SK-N-SH treated with all-trans-retinoic acid at 6 μM for 48 hours (cell line): ENCODE results near the gene VAMP1.
A peak's percentile ranks its signal among the peaks of the same experiment; 100 is the strongest.

Experiments
- ATAC-seq: fragments of 200-7000 bp; cut with Tn5 transposase; 3 replicates; pipeline ENCODE4 v1.9.1; 2020; ENCODE audit warnings: mild to moderate bottlenecking, moderate library complexity
- ARNTL ChIP-seq: fragments of 450-650 bp; formaldehyde crosslinking; IDR thresholded peaks from 2 replicates; pipeline ENCODE4 v1.5.0; 2020; ENCODE audit warnings: low read depth, mild to moderate bottlenecking, moderate library complexity, borderline replicate concordance
- BACH2 ChIP-seq: fragments of 250-450 bp; sonication (Bioruptor Pico); IDR thresholded peaks from 2 replicates; pipeline ENCODE4 v1.9.0; 2021; ENCODE audit warnings: mild to moderate bottlenecking, borderline replicate concordance
- CREB5 ChIP-seq: fragments of 250-450 bp; sonication (Bioruptor Pico); IDR thresholded peaks from 2 replicates; pipeline ENCODE4 v1.5.1; 2020; ENCODE audit warnings: low read depth, mild to moderate bottlenecking, moderate library complexity
- CSRNP3 ChIP-seq: fragments of 250-450 bp; sonication (Bioruptor Pico); IDR thresholded peaks from 2 replicates; pipeline ENCODE4 v1.5.1; 2021; ENCODE audit warnings: mild to moderate bottlenecking, moderate library complexity
- ESRRG ChIP-seq: fragments of 250-450 bp; sonication (Bioruptor Pico); IDR thresholded peaks from 2 replicates; pipeline ENCODE4 v1.6.1; 2021; ENCODE audit warnings: mild to moderate bottlenecking
- GLIS3 ChIP-seq: fragments of 250-450 bp; sonication (Bioruptor Pico); IDR thresholded peaks from 2 replicates; pipeline ENCODE4 v1.5.0; 2020; ENCODE audit warnings: mild to moderate bottlenecking, moderate library complexity
- ISL1 ChIP-seq: fragments of 250-450 bp; sonication (Bioruptor Pico); IDR thresholded peaks from 2 replicates; pipeline ENCODE4 v2.1.2; 2022; ENCODE audit warnings: mild to moderate bottlenecking, moderate library complexity
- OSR1 ChIP-seq: fragments of 250-450 bp; sonication (Bioruptor Pico); IDR thresholded peaks from 2 replicates; pipeline ENCODE4 v1.8.0; 2022; ENCODE audit warnings: moderate library complexity, mild to moderate bottlenecking, inconsistent platforms
- POU6F1 ChIP-seq: fragments of 250-450 bp; sonication (Bioruptor Pico); IDR thresholded peaks from 2 replicates; pipeline ENCODE4 v1.8.0; 2021; ENCODE audit warnings: low read depth, mild to moderate bottlenecking, moderate library complexity, borderline replicate concordance
- PPARA ChIP-seq: fragments of 250-450 bp; sonication (Bioruptor Pico); IDR thresholded peaks from 2 replicates; pipeline ENCODE4 v1.5.0; 2020; ENCODE audit warnings: mild to moderate bottlenecking, borderline replicate concordance
- TCF4 ChIP-seq: fragments of 250-450 bp; sonication (Bioruptor Pico); IDR thresholded peaks from 2 replicates; pipeline ENCODE4 v1.8.0; 2021; ENCODE audit warnings: mild to moderate bottlenecking, moderate library complexity, borderline replicate concordance
- TOX ChIP-seq: fragments of 250-450 bp; sonication (Bioruptor Pico); IDR thresholded peaks from 2 replicates; pipeline ENCODE4 v1.8.0; 2021; ENCODE audit warnings: mild to moderate bottlenecking, moderate library complexity, borderline replicate concordance
- ZC3H10 ChIP-seq: fragments of 250-450 bp; sonication (Bioruptor Pico); IDR thresholded peaks from 2 replicates; pipeline ENCODE4 v1.5.1; 2021; ENCODE audit warnings: mild to moderate bottlenecking, moderate library complexity
- ZFP3 ChIP-seq: fragments of 250-450 bp; sonication (Bioruptor Pico); IDR thresholded peaks from 2 replicates; pipeline ENCODE4 v1.5.0; 2020; ENCODE audit warnings: mild to moderate bottlenecking, moderate library complexity
- ZFP30 ChIP-seq: fragments of 450-650 bp; formaldehyde crosslinking; IDR thresholded peaks from 2 replicates; pipeline ENCODE4 v1.5.0; 2022; ENCODE audit warnings: mild to moderate bottlenecking, moderate library complexity
- ZNF565 ChIP-seq: fragments of 450-650 bp; formaldehyde crosslinking; conservative IDR thresholded peaks from 2 replicates; pipeline ENCODE4 v1.5.0; 2020; ENCODE audit warnings: low read depth, mild to moderate bottlenecking, moderate library complexity
- ZNF70 ChIP-seq: fragments of 450-650 bp; formaldehyde crosslinking; IDR thresholded peaks from 2 replicates; pipeline ENCODE4 v1.5.0; 2020; ENCODE audit warnings: mild to moderate bottlenecking, moderate library complexity
- ZNF8 ChIP-seq: fragments of 450-650 bp; formaldehyde crosslinking; IDR thresholded peaks from 2 replicates; pipeline ENCODE4 v1.5.0; 2020; ENCODE audit warnings: mild to moderate bottlenecking, moderate library complexity
- TF ChIP-seq, protein P1 (sequence below): fragments of 250-450 bp; sonication (Bioruptor Pico); IDR thresholded peaks from 2 replicates; pipeline ENCODE4 v1.5.0; 2020; ENCODE audit warnings: mild to moderate bottlenecking, moderate library complexity
- TF ChIP-seq, protein P2 (sequence below): fragments of 250-450 bp; sonication (Bioruptor Pico); IDR thresholded peaks from 2 replicates; pipeline ENCODE4 v1.8.0; 2020; ENCODE audit warnings: mild to moderate bottlenecking, moderate library complexity, borderline replicate concordance

VAMP1 gene

DNA sequence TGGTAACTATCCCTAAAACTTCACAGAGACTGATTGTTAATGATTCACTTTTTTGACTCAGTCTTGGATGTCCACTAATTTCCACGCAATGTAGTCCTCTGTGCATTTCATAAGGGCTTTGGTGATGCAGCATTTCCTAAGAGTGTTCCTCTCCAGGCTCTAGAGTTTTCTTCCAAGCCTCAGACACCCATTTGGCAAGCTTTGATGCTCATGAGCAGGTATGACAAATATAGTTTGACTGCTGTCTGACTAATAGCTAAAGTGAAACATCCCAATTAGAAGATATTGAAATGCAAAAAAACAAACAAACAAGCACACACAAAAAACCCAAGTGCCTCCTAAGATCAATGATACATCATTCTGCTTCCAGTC lies 1.5 kb upstream of the VAMP1 start:
- TF ChIP-seq ZNF565 (CRISPR knock-in tag) (no peak), ZFP30 (CRISPR knock-in tag) (no peak), ZFP3 (CRISPR knock-in tag) (no peak), ZC3H10 (CRISPR knock-in tag) (no peak), ZNF8 (CRISPR knock-in tag) (no peak), POU6F1 (CRISPR knock-in tag) (no peak), ESRRG (no peak), TOX (CRISPR knock-in tag) (no peak), CSRNP3 (CRISPR knock-in tag) (no peak)
- ATAC-seq, result no peak

DNA sequence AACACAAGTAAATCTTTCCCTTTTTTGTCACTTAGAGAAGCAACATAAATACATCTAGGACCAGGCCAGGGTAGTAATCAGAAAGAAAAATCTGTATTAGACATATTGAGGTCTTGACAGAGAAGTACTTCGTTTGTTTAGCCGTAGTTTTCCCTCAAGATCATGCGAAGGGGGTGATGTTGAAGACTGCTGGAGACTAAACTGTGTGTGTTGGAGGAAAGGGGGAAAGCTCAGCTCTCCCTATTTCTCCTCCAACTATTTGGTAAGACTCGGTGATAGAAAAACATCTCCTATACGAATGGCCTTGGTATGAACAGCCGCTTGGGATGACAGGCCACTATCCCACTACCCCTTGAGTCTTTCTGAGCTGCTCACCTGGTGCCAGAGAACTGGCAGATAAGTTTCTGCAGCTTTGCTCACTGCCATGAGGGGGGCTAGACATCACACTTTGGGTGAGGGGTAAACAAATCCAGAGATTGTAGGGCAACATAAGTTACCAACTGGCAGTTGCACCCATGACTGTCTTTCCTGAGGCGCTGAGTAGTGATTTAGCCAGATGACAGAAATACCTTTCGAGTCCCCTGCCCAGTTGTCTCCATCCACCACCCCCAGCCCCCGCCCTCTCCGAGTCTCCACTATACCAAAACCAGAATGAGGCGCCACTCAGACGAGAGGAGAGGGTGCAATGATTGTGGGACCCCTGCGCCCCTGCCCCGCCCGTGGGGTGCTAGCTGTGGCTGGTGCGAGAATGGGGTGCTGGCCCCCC lies 685 bp downstream of the VAMP1 start:
- peak; percentile 5 for ATAC-seq

DNA sequence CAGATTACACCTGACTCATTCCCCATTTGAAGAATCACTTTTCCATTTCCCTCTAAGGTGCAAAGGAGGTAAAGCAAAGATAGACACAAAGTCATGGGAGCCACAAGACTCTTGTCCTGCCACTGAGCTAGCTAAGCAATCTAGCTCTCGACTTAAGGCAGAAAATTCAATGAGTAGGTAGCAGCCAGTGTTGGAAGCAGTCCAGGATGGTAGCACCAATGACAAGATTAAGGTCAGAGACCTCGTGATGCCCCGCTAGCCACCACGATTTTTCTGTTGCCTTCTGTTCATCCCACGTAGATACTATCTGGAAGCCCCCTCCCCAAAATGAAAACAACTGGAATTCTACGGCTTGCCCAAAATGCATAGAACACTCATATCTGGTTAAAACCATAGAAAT lies 1.4 kb downstream of the VAMP1 start:
- TF ChIP-seq ZFP3 (CRISPR knock-in tag) (no peak), OSR1 (CRISPR knock-in tag) (no peak), ZFP30 (CRISPR knock-in tag) (no peak), ISL1 (CRISPR knock-in tag) (no peak), POU6F1 (CRISPR knock-in tag) (no peak), TOX (CRISPR knock-in tag) (no peak), ESRRG (no peak), BACH2 (no peak), CSRNP3 (CRISPR knock-in tag) (no peak), ZC3H10 (CRISPR knock-in tag) (no peak), ARNTL (no peak)
- TF ChIP-seq, protein P1, sequence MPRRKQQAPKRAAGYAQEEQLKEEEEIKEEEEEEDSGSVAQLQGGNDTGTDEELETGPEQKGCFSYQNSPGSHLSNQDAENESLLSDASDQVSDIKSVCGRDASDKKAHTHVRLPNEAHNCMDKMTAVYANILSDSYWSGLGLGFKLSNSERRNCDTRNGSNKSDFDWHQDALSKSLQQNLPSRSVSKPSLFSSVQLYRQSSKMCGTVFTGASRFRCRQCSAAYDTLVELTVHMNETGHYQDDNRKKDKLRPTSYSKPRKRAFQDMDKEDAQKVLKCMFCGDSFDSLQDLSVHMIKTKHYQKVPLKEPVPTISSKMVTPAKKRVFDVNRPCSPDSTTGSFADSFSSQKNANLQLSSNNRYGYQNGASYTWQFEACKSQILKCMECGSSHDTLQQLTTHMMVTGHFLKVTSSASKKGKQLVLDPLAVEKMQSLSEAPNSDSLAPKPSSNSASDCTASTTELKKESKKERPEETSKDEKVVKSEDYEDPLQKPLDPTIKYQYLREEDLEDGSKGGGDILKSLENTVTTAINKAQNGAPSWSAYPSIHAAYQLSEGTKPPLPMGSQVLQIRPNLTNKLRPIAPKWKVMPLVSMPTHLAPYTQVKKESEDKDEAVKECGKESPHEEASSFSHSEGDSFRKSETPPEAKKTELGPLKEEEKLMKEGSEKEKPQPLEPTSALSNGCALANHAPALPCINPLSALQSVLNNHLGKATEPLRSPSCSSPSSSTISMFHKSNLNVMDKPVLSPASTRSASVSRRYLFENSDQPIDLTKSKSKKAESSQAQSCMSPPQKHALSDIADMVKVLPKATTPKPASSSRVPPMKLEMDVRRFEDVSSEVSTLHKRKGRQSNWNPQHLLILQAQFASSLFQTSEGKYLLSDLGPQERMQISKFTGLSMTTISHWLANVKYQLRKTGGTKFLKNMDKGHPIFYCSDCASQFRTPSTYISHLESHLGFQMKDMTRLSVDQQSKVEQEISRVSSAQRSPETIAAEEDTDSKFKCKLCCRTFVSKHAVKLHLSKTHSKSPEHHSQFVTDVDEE (CRISPR knock-in tag), result no peak
- no peak for ATAC-seq

More for the DNA sequence above, 685 bp downstream of the VAMP1 start:
- TF ChIP-seq ZNF565 (CRISPR knock-in tag) (no peak), PPARA (CRISPR knock-in tag) (no peak), ZC3H10 (CRISPR knock-in tag) (no peak), ZFP3 (CRISPR knock-in tag) (no peak), TCF4 (CRISPR knock-in tag) (no peak), TOX (CRISPR knock-in tag) (no peak), GLIS3 (no peak), ZNF70 (CRISPR knock-in tag) (no peak), CREB5 (no peak), OSR1 (CRISPR knock-in tag) (no peak), BACH2 (no peak)
- TF ChIP-seq, protein P2, sequence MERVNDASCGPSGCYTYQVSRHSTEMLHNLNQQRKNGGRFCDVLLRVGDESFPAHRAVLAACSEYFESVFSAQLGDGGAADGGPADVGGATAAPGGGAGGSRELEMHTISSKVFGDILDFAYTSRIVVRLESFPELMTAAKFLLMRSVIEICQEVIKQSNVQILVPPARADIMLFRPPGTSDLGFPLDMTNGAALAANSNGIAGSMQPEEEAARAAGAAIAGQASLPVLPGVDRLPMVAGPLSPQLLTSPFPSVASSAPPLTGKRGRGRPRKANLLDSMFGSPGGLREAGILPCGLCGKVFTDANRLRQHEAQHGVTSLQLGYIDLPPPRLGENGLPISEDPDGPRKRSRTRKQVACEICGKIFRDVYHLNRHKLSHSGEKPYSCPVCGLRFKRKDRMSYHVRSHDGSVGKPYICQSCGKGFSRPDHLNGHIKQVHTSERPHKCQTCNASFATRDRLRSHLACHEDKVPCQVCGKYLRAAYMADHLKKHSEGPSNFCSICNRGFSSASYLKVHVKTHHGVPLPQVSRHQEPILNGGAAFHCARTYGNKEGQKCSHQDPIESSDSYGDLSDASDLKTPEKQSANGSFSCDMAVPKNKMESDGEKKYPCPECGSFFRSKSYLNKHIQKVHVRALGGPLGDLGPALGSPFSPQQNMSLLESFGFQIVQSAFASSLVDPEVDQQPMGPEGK (CRISPR knock-in tag), result no peak
